ENCODE data around the gene BTK.

BTK gene

GRCh38 chrX:101393530-101394305, 7.7 kb upstream of the BTK start:
- no peak for DNase-seq (ENCODE audit: low spot score)

GRCh38 chrX:101391831-101392230, 5.8 kb upstream of the BTK start:
- no peak for DNase-seq (ENCODE audit: low spot score)

DNA sequence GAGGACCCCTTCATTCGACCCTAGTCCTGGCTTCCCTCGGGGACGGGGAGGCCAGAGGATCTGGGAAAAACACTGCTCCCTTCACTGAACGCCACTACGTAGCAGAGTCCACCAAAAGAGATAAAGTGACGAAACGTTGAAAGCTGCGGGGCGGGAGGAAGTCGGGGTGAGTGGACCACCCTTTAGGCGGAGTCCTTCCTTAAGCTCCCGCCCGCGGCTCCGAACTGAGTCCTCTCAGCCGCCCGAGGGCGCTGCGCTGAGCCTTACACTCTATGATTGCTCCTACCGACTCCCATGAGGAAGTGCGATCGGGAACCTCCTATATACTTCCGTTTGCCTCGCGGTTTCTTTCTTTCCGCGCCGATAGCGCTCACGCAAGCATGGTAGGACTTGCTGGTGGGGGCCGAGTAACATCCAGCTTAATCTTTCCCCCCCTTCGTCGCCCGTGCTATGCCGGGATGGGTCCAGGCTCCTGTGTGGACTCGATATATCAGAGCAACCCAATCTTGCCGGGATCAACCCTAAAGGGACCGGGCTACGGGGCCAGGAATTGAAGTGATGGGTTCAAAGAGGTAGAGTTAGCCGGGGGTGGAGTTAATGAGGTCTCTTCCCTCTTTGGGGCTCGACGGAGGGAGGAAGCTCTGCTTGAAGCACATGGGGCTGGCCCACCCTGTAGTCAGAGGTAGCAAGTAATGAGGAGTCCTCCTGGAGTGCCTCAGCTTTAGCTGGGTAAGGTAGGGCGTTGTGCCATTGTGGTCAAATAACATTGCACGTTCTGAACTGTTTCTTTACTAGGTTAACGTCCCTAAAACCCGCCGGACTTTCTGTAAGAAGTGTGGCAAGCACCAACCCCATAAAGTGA, 4.9 kb upstream of the BTK start, which contains the start of gene RPL36A:
RPL36A (plus strand) TSS at position 348 of the 862 bp plus-strand sequence; CDS start at position 381, 33 bp downstream.
- DNase-seq (ENCODE audit: low spot score), result peak; percentile 78

- no peak for DNase-seq (ENCODE audit: low spot score)
Observed at GRCh38 chrX:101388604-101389003, 2.6 kb upstream of the BTK start.

DNA sequence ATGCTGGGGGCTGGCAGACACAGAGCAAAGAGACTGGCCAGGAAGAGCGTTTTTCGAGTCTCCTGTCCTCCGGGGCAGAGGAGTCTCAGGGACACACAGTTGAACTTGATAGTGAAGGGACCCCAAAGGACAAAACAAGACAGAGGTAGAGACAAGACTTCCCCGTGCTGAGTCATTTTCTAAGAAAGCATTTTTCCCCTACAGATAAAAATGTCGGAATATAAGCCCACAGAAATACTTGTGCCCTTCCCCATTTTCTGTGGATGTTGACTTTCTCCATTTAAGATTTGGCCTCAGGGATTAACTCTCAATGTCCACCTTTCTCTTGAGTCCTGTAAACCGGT, 523 bp upstream of the BTK start:
- DNase-seq (ENCODE audit: low spot score), result no peak

DNA sequence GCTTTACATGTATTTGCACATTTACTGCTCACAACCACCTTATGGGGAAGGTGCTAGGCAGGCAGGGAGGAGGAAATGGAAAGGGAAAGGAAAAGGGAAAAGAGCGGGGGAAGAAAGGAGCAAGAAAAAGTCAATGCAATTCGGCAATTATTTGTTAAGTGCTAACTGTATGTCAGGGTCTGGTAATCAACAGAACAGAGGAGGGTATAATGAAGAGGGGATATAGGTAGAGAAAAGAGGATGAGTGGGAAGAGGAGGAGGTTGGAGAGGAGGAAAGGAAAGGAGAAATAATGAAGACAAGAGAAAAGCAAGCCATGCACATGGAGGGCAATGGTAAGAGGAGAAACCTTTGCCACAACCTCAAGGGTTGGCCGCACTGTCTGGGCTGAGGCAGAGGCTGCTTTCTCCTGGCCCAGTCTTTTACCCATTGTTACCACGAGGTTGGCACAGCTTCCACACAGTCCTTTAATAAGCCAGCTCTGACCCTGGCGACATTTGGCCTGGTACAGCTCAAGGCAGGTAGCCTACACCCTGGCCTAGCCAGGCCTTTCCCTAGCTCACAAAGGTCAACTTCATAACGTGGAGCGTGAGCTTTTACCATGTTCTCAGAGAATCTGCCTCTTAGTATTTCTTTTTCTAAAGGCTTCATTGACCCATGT, 836 bp downstream of the BTK start:
- DNase-seq (ENCODE audit: low spot score), result no peak

GRCh38 chrX:101383679-101384205, 2.2 kb downstream of the BTK start:
- no peak for DNase-seq (ENCODE audit: low spot score)

DNA sequence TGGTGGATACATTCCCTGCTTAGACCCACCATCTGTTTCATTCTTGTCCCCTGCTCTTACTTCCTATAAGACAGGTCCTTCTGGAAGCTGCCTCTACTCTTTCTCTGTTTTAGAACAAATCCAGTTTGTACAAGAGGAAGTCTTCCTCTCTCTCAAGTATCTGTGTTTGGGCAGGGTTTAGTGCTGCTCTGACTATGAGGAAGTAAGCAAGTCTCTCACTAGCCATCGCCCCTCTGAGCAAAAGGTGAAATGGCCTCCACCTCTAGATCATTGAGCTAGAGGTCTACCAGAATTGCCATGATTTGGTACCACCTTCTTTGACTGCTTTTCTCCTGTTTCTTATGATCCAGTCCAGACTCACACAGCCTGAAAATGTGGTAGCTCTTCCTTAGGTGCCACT, 8.4 kb downstream of the BTK start:
- DNase-seq (ENCODE audit: low spot score), result no peak

GRCh38 chrX:101370888-101371504, 15.0 kb downstream of the BTK start:
- no peak for DNase-seq (ENCODE audit: low spot score)

DNA sequence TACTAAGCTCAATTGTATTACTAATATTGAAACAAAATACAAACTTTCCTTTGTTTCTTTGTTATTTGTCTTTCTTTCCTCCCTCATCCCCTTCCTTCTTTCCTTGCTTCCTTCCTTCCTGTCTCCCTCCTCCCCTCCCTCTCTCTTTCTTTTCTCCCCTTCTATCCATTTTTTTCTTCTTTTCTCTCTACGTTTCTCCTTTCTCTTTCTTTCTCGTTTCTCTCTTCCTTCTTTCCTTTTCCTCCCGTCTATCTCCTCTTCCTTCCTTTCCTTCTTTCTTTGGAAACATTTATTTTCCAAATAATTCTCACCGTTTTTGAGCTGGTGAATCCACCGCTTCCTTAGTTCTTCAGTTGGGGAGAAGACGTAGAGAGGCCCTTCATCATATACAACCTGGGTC, 16.3 kb downstream of the BTK start:
- no peak for DNase-seq (ENCODE audit: low spot score)

- DNase-seq (ENCODE audit: low spot score), result no peak
Observed at GRCh38 chrX:101368800-101369199, 17.2 kb downstream of the BTK start.

DNA sequence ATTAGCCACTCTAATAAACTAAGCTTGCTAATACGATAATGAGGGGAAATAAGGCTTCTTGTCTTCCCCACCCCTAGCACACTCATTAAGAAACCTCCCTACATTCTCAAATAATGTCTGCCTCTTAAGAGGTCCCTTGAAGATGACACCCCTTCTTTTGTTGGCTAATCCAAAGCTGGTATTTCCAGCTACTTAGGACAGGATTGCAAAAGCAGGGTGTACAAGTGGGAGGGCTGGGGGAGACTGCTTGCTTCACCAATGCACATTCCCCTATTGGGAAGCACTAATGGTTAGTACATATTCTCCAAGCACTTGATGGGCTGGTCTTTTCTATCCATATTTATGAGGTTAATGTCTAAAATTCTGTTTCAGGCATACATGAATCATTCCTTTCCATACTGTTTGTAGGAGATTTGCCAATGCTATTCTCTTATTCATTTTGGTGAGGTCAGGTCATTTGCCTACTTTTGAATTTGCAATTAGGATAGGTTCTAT, 20.6 kb downstream of the BTK start:
- DNase-seq (ENCODE audit: low spot score), result no peak

- no peak for DNase-seq (ENCODE audit: low spot score)
Observed at GRCh38 chrX:101362757-101363156, 23.2 kb downstream of the BTK start.

DNA sequence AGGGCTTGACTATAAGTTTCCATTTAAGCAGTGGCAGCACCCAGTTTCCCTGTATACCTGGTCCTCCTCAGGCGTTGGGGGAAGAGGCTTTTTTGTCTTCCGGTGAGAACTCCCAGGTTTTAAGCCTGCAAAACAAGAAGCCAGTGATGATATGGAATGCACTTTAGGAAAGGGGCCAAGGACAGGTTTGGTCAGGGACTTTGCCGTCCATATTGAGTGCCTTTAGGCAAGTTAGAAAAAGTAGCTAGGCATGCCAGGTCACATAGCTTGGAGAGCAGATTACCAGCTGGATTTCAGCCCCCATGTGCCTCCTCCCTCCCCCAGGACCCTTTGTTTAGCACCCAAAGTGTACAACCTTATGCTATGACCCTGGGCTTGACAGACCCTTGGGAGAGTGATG, 23.9 kb downstream of the BTK start:
- DNase-seq (ENCODE audit: low spot score), result no peak

DNA sequence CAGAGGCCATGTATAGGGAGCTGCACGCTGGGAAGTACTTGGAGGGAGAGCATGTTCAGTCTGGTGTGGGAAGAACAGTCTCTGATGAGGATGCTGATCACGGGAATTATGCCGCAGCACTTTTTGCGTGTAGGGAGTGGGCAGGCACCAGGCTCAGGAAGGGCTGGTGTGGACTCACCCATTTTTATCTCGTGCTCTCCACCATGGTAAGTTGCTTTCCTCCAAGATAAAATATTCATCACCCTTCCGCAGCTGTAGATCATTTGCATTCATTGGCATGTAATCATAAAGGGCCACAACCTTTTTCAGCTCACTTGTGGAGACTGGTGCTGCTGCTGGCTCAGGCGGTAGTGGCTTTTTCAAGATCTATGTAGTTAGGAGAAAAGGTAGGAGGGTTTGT, 25.6 kb downstream of the BTK start:
- DNase-seq (ENCODE audit: low spot score), result no peak

GRCh38 chrX:101359966-101360365, 26.0 kb downstream of the BTK start:
- no peak for DNase-seq (ENCODE audit: low spot score)

DNA sequence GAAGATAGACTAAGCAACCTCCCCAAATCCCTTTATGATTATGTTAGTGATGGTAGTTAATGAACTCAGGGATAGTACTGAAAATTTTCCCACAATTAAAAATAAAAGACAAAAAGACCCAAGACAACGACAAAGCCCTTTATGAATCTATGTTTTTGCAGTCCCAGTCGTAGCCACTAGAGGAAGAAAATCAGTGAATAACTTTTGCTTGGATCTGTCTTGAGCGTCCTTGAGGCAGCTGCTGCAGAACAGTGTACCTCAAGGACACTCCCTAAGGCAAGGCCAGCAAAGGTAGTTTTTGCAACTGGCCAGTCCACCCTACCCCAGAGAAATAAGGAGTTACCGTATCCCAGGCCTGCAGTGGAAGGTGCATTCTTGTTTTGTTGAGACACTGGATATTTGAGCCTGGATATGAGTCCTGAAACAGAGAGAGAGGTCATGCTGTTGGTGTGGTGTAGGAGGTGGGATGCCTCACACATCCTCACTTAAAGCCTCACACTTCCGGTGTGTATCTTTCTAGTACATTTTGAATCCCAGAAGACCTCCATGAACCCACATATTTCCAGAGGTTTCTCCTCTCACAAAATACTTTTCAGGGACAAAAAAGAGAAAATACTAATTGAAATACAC, 28.7 kb downstream of the BTK start:
- DNase-seq (ENCODE audit: low spot score), result no peak

DNA sequence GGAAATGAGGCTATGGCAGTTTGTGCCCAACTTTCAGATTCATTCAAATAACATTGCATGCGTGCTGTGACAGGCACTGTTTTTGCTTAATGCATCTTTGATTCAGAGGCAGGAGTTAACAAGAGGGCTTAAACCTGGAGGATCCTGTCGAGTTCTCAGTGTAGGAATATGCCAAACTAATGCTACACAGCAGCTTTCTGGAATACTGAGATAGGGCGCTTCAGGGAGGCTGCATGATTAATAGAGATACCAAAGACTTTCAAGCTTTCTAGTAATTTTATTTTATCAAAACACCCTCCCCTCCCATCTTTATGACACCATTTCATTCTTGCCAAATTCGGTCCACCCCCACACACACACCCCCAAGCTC, 36.8 kb downstream of the BTK start:
- DNase-seq (ENCODE audit: low spot score), result no peak

GRCh38 chrX:101348452-101349192, 37.4 kb downstream of the BTK start, which contains the start of gene TIMM8A:
TSS of gene TIMM8A (minus strand) at chrX:101348742. CDS start at chrX:101348664, 78 bp downstream.
- DNase-seq (ENCODE audit: low spot score), result peak; percentile 57

DNA sequence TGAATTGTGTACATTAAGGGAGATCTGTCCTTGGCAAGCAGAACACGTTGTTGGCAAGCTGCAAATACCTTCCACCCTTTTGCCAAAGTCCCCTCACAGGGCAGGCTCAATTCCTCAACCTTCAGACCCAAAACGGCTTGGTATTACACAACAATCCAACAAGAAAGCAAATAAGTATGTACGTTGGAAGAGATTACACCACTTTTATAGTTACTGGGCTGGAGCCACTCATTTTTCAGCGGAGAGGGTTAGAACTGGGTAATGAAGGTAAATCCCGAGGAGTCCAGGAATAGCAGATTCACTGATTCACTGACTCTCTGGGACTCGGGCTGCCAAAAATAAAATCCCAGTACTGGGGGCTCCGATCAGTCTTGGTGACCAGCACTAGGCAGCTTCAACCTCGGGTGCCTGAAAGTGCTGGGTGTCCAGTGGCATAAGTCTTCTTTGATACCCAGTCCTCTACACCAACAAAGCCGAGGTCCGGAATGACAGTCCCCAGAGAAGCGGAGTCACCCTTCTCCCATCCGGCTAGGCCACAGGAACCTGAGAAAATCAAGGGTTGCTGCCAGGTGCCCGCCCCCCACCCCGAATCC, 38.0 kb downstream of the BTK start:
- peak; percentile 3 for DNase-seq (ENCODE audit: low spot score)
